Measurements from ENCODE around the gene IMMT. TPM values are rescaled to one million over a fixed set of nuclear protein-coding genes. Genes with fewer than 3 reads are reported as not detected.
A peak's percentile ranks its signal among the peaks of the same experiment; 100 is the strongest.

Gene IMMT
- total and polyA plus RNA-seq, 2 of the 8 experiments (the other 6 are each of a cell fraction or from before 2014, with no cell fraction given): 37.7 to 103 TPM

DNA sequence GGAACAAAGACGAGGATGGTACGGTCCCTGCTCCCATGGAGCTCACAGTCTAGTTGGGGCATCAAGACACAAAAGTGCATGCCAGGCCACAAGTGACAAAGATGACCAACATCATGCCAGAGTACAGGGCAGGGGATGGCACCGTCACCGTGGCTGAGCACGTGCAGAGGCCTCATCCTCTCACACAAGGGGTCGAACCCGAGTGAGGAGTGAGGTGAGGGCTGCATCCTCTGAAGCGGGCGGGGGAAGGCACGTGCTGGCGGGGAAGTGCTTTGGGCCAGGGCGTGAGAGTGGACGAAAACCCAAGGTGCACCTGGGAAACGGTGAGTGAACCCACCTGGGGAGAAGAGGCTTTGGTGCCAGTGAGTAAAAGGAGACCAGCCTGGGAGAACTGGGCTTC, 45.0 kb upstream of the IMMT start:
- DNase-seq (ENCODE audit: low read depth in 1 of 2, low spot score in 2 of 2) (no peak), FAIRE-seq (no peak)
- no peak overlapping the region for H4K91ac ChIP-seq (replicated peaks; ENCODE audit: insufficient read length, low read length)
- no peak overlapping the region for H3K14ac ChIP-seq (ENCODE audit: insufficient read length)
- H2BK15ac ChIP-seq (ENCODE audit: low read length): no peak overlapping the region
- no peak overlapping the region for H3K27ac ChIP-seq (ENCODE audit: low read depth, low read length)
- no peaks in the 10 kb centered on the region for H3K79me1 ChIP-seq (ENCODE audit: low read depth, low read length)
- no peaks in the 10 kb centered on the region for H3K36me3 ChIP-seq (ENCODE audit: control insufficient read depth in 2 of 4, insufficient read depth in 4 of 4, low read length in 3 of 4)
- no peak overlapping the region for H3K4me2 ChIP-seq (ENCODE audit: insufficient read depth in 1 of 2, low read depth in 2 of 2, low read length in 2 of 2)
- H3K18ac ChIP-seq (ENCODE audit: extremely low read depth, low read length): no peak overlapping the region
- no peaks in the 10 kb centered on the region for H4K20me1 ChIP-seq (replicated peaks in 1 of 2; ENCODE audit: control insufficient read depth in 1 of 2, insufficient read depth in 2 of 2, low read length in 2 of 2)
- no peaks in the 10 kb centered on the region for H3K79me2 ChIP-seq (ENCODE audit: control insufficient read depth in 1 of 2, insufficient read depth in 2 of 2, low read length in 2 of 2)
- no peaks in the 10 kb centered on the region for H3K23me2 ChIP-seq (ENCODE audit: low read depth, low read length)
- H2BK20ac ChIP-seq (ENCODE audit: low read length): no peak overlapping the region
- H4K5ac ChIP-seq (ENCODE audit: insufficient read length, low read depth, low read length): no peak overlapping the region
- peak overlapping the region; percentile 63; the same call in 1 of the 2 replicates for H2BK12ac ChIP-seq (ENCODE audit: low read depth, low read length)
- H3K4me3 ChIP-seq (ENCODE audit: extremely low read depth in 1 of 4, insufficient read depth in 2 of 4, low read depth in 3 of 4, low read length in 4 of 4): no peak overlapping the region
- CTCF ChIA-PET (ENCODE audit: partially characterized antibody): interaction anchor here (1.1 to 1.4 kb wide), 2 partner anchors 10 to 79 kb away, joined by 3 read pairs; no protein-coding TSS in a partner anchor
- H3K56ac ChIP-seq (replicated peaks; ENCODE audit: insufficient read length, low read depth, low read length): no peak overlapping the region
- H3K4ac ChIP-seq (replicated peaks; ENCODE audit: insufficient read length, low read depth, low read length): no peak overlapping the region
- H2BK5ac ChIP-seq (ENCODE audit: low read depth, low read length): no peak overlapping the region; the same call in 1 of the 2 replicates
- no peak overlapping the region for H2AFZ ChIP-seq (ENCODE audit: low read length)
- H2BK120ac ChIP-seq (replicated peaks; ENCODE audit: low read depth, low read length): no peak overlapping the region
- 91% methylated on average over 14 of the region's 14 CpGs; no CpG with 5 or more reads in 1 of the 2 experiments for WGBS, 2 experiments (ENCODE audit: extremely low coverage in 1 of 2, insufficient coverage in 1 of 2, insufficient read length in 1 of 2, insufficient replicate concordance in 2 of 2, low coverage in 1 of 2, low lambda C conversion rate in 2 of 2, missing lambda C conversion rate in 1 of 2)
- POLR2A ChIA-PET (ENCODE audit: partially characterized antibody): no interaction called here
- H4K8ac ChIP-seq (ENCODE audit: extremely low read depth, insufficient read depth, low read length): no peak overlapping the region
- H3K27me3 ChIP-seq (replicated peaks in 1 of 4; ENCODE audit: control insufficient read depth in 3 of 4, extremely low read depth in 1 of 4, insufficient read depth in 3 of 4, low read length in 3 of 4): no peaks in the 10 kb centered on the region
- H3K4me1 ChIP-seq (replicated peaks in 1 of 4; ENCODE audit: control insufficient read depth in 3 of 4, insufficient read depth in 4 of 4, low read length in 3 of 4): no peaks in the 10 kb centered on the region; a peak in 1 of 7 replicates
- no peak overlapping the region for H2AK5ac ChIP-seq (ENCODE audit: low read depth, low read length)
- no peak overlapping the region for H3K23ac ChIP-seq (ENCODE audit: insufficient read length)
- no peak overlapping the region for H3K9ac ChIP-seq (replicated peaks in 1 of 4; ENCODE audit: extremely low read depth in 1 of 4, low read depth in 3 of 4, low read length in 3 of 4)
- H3K9me3 ChIP-seq (ENCODE audit: insufficient read depth in 2 of 2, low read depth in 1 of 2, low read length in 1 of 2): no peaks in the 10 kb centered on the region
- TF ChIP-seq TAF1 (IDR thresholded peaks at IDR 0.05; ENCODE audit: low read depth, low read length): no peak
- no peak for TF ChIP-seq POLR2AphosphoS5 (IDR thresholded peaks at IDR 0.05; ENCODE audit: low read depth, low read length)
- TF ChIP-seq KDM5A (IDR thresholded peaks at IDR 0.05; ENCODE audit: low read length): no peak
- TF ChIP-seq SAP30 (IDR thresholded peaks at IDR 0.05; ENCODE audit: insufficient read depth, insufficient replicate concordance, low read length): no peak
- TF ChIP-seq CTBP2 (IDR thresholded peaks at IDR 0.05; ENCODE audit: borderline replicate concordance, insufficient read depth, insufficient read length, low read length): no peak
- TF ChIP-seq ZNF274 (IDR thresholded peaks at IDR 0.05; ENCODE audit: borderline replicate concordance, extremely low read depth, low read length): no peak

Data from H1 (cell line).